Panc1 (cell line): ENCODE data around the gene IGDCC3. TPM values are rescaled to one million over a fixed set of nuclear protein-coding genes. Genes with fewer than 3 reads are reported as not detected.

Experiments
- ATAC-seq: fragments of 200-7000 bp; cut with Tn5 transposase; 2 replicates; pipeline ENCODE4 v1.9.1; 2020; ENCODE audit warnings: mild to moderate bottlenecking, moderate library complexity
- BruUV-seq: library from RNA; stranded (reverse); fragments of 400-500 nt; replicated peaks from 2 replicates; lab custom pipeline; 2021; lab: Mats Ljungman, UMichigan
- CTCF ChIA-PET: fragments of 300-600 bp; sonication (Branson Sonifier 250); formaldehyde crosslinking; loops from one replicate; lab custom pipeline; 2022; ENCODE audit warnings: antibody characterized with exemption; lab: Charles Lee
- POLR2A ChIA-PET: fragments of 300-600 bp; sonication (Branson Sonifier 250); formaldehyde crosslinking; loops from one replicate; lab custom pipeline; 2022; ENCODE audit warnings: antibody characterized with exemption; lab: Charles Lee
- DNase-seq: peaks from one replicate; pipeline ENCODE4 v3.0.0-alpha.2; 2010; ENCODE audit warnings: low read depth, low spot score
- H3K27ac ChIP-seq: 2 replicates; pipeline ENCODE4 v1.5.1; 2011; ENCODE audit warnings: mild to moderate bottlenecking, low read length, inconsistent platforms
- H3K27me3 ChIP-seq: fragments of 200-500 bp; sonication (Bioruptor generic); 2 replicates; pipeline ENCODE4 v1.6.0; 2014; ENCODE audit warnings: low read length, inconsistent platforms; ENCODE audit not compliant: control insufficient read depth, insufficient read depth
- H3K36me3 ChIP-seq: fragments of 200-500 bp; sonication (Bioruptor generic); 2 replicates; pipeline ENCODE4 v1.5.1; 2014; ENCODE audit warnings: inconsistent platforms, mild to moderate bottlenecking, low read length, moderate library complexity; ENCODE audit not compliant: control insufficient read depth, insufficient read depth
- H3K4me1 ChIP-seq: 2 replicates; pipeline ENCODE4 v1.5.1; 2011; ENCODE audit warnings: inconsistent platforms, mild to moderate bottlenecking, low read length, moderate library complexity; ENCODE audit not compliant: control insufficient read depth, insufficient read depth
- H3K4me3 ChIP-seq, 2 experiments: 2 replicates each; pipeline ENCODE4 v1.5.1; 2011 to 2012; ENCODE audit warnings: low read depth in 2 of 2, low read length in 2 of 2, mild to moderate bottlenecking in 2 of 2, inconsistent platforms in 1 of 2, moderate library complexity in 1 of 2
- H3K9me3 ChIP-seq: fragments of 200-500 bp; sonication (Bioruptor generic); 2 replicates; pipeline ENCODE4 v1.5.1; 2014; ENCODE audit warnings: low read depth, mild to moderate bottlenecking, inconsistent platforms, low read length, moderate library complexity; ENCODE audit not compliant: control insufficient read depth, insufficient read depth
- CTCF ChIP-seq: fragments of 450-650 bp; IDR thresholded peaks from 2 replicates; pipeline ENCODE4 v1.5.1; 2017; ENCODE audit warnings: mild to moderate bottlenecking
- POLR2AphosphoS5 ChIP-seq: IDR thresholded peaks from 2 replicates; pipeline ENCODE4 v1.6.1; 2012; ENCODE audit warnings: mild to moderate bottlenecking, low read depth, low read length, moderate library complexity
- REST ChIP-seq, 2 experiments: IDR thresholded peaks; 2 replicates each; pipeline ENCODE4 v1.6.1; 2011 to 2012; ENCODE audit warnings: low read depth in 2 of 2, control low read depth in 1 of 2, low read length in 1 of 2, mild to moderate bottlenecking in 1 of 2, moderate library complexity in 1 of 2; ENCODE audit not compliant: insufficient read depth in 1 of 2
- SIN3A ChIP-seq: IDR thresholded peaks from 2 replicates; pipeline ENCODE4 v1.6.1; 2012; ENCODE audit warnings: low read depth, mild to moderate bottlenecking, low read length, moderate library complexity, borderline replicate concordance; ENCODE audit not compliant: insufficient read depth
- TCF7L2 ChIP-seq: IDR thresholded peaks from 2 replicates; pipeline ENCODE4 v1.6.1; 2011; ENCODE audit warnings: mild to moderate bottlenecking, low read depth, low read length, inconsistent platforms
- in situ Hi-C: cut with HindIII; loops from 2 replicates; pipeline ENCODE4 v1.10.0; 2016; ENCODE audit warnings: low sequenced_read_pairs, low pct_unique_long_range_greater_than_20kb
- intact Hi-C: fragments of 100-400 bp; cut with micrococcal nuclease; formaldehyde crosslinking; loops from one replicate; pipeline ENCODE4 v1.10.0; 2022; ENCODE audit not compliant: unreplicated experiment
- total RNA-seq: library from RNA; stranded (reverse); gene quantifications from one replicate; pipeline ENCODE4 v1.2.1, GENCODE V29; 2021; ENCODE audit not compliant: unreplicated experiment

IGDCC3 gene
- total RNA-seq, 1 experiment from 2014 or later: 0.18 TPM

DNA sequence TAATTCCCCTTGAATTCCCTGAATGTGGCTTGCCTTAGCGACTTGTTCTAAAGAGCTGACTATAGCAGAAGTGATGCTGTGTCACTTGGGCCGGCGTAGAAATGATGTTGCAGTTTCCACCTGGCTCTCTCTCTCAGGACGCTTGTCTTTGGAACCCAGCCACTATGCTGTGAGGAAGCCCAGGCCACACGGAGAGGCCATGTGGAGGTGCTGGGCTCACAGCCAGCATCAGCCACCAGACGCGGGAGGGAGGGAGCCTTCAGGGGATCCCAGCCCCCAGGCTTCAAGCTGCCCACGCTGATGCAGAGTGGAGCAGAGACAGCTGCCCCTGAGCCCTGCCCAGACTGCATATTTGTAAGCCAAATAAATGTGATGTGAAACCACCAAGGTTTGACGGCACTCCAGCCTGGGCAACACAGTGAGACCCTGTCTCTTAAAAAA lies 54.7 kb downstream of the IGDCC3 start:
- intact Hi-C loops (no loop called here), in situ Hi-C loops (loop anchor here (10.0 kb wide), 1 partner anchor 52 kb away; the partner anchor contains the start of gene IGDCC3)
- H3K27ac ChIP-seq: no peak overlapping the region
- H3K4me3 ChIP-seq: no peak overlapping the region
- ChIA-PET POLR2A (no interaction called here), CTCF (interaction anchor here (0.7 kb wide), 1 partner anchor 72 kb away, joined by 7 read pairs; no protein-coding TSS in a partner anchor)
- no peaks in the 10 kb centered on the region for H3K9me3 ChIP-seq
- no peaks in the 10 kb centered on the region for H3K4me1 ChIP-seq
- H3K27me3 ChIP-seq: no peaks in the 10 kb centered on the region
- DNase-seq: no peak
- no TSS peak for BruUV-seq
- no peak for ATAC-seq
- no peak for TF ChIP-seq TCF7L2
- no peak for TF ChIP-seq SIN3A
- no peak for TF ChIP-seq POLR2AphosphoS5
- TF ChIP-seq CTCF: no peak
- no peaks in the 10 kb centered on the region for H3K36me3 ChIP-seq

GRCh38 chr15:65318870-65319356 lies 58.9 kb downstream of the IGDCC3 start:
- no peak for DNase-seq
- peak; percentile 99 for ATAC-seq
- H3K4me1 ChIP-seq: no peaks in the 10 kb centered on the region
- no peaks in the 10 kb centered on the region for H3K36me3 ChIP-seq
- no peak overlapping the region for H3K4me3 ChIP-seq
- in situ Hi-C loops (no loop called here), intact Hi-C loops (loop anchor here (1.0 to 5.0 kb wide), 2 partner anchors 66 to 83 kb away; no protein-coding TSS in a partner anchor)
- no peak for TF ChIP-seq POLR2AphosphoS5
- TF ChIP-seq REST (IDR thresholded peaks at IDR 0.05; ENCODE audit: insufficient read depth in 1 of 2, low read depth in 2 of 2, low read length in 1 of 2): no peak
- peak; percentile 92 for TF ChIP-seq CTCF
- CTCF ChIA-PET: interaction anchor here (0.5 to 1.8 kb wide), 6 partner anchors 66 to 842 kb away, joined by 3 to 10 read pairs (median 4); no protein-coding TSS in a partner anchor
- H3K27ac ChIP-seq: no peak overlapping the region
- POLR2A ChIA-PET: interaction anchor here (0.7 kb wide), 1 partner anchor 66 kb away, joined by 3 read pairs; no protein-coding TSS in a partner anchor
- no peaks in the 10 kb centered on the region for H3K9me3 ChIP-seq
- BruUV-seq: no TSS peak
- no peaks in the 10 kb centered on the region for H3K27me3 ChIP-seq
